Activated T-cell treated with anti-CD3 and anti-CD28 coated beads for 4 hours (primary cell): ENCODE results near the gene CTNNA2.
"Not testable (repeated sequence)": the region's sequence is repeated elsewhere in the genome, so short reads cannot be mapped to it uniquely, and the experiment has no call there.

Experiments used
- DNase-seq: peaks from one replicate; pipeline ENCODE4 v3.0.0-alpha.2; 2020

CTNNA2 gene

GRCh38 chr2:80112790-80113189, 599.9 kb downstream of the CTNNA2 start:
- DNase-seq: no peak

- DNase-seq: no peak
Measured at GRCh38 chr2:80113399-80113798, 600.5 kb downstream of the CTNNA2 start.

DNA sequence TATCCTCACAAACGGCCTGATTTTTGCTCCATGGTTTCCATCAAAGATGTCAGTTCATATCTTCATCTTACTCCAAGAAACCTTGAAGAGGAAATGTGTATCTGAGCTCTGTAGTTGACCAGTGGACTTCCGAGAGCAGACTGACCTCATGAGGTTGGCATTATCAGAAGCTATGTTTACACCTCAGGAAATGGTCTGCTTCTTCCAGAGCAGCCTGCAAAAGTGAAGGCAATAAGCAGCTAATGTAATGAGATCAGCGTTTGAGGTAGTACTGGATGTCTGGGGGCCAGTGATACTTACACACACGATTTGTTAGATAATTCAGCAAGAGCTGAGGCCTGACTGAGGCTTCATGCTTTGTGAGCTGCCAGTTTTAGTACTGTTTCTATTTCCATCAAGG, 602.0 kb downstream of the CTNNA2 start:
- no peak for DNase-seq

GRCh38 chr2:80117401-80117800, 604.5 kb downstream of the CTNNA2 start:
- no peak for DNase-seq

DNA sequence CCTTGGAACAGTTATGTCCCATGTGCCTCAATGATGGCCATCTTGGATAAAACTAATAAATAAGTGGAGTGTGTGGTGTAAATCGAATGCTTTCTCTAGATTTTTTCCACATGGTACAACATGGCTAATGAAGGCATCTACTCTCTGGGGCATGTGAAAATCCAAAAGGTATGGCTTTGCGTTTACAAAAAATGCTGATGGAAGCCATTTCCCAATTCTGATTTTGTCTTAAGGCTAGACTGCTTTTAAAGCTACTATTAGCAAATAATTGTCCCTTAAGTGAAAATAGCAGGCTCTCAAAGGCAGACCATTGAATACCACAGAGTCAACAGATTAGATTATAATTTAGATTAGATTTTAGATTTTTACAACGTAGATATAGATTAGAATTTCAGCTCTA, 608.0 kb downstream of the CTNNA2 start:
- no peak for DNase-seq

DNA sequence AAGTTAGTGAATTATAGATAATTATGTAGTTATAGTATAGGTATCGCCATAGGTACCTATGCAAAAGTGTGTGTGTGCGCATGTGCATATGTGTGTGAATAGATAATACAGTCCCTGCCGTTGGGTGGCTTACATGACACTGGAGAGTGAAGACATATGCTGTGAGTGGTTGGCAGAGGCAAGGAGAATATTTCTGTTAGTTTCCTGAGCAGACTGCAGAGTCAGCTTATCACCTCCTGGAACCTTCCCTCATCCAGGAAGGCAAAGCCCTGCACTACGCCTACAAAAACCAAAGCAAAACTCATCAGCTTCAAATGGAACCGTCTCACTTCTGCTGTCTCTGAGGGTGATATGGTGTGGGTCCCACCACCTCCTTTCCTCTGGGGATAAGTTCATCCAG, 609.8 kb downstream of the CTNNA2 start:
- no peak for DNase-seq

GRCh38 chr2:80126596-80127189, 613.8 kb downstream of the CTNNA2 start:
- no peak for DNase-seq

DNA sequence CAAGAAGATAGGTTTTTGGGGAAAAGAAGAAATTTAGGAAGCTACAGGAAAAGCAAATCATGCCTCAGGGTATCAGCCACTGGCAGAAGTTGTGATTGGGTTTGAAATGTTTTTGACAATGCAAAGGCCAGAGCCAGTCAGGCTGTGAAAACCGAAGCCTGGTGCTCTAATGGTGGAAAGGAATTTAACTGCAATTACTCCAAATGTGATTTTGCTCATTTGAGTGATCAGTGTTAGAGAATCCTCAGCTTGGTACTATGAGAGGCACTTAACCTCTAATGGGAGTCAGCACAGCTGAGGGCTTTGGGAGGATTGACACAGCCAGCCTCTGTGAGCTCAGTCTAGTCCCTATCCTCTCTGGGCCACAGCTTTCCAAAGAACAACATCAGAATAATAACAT, 615.2 kb downstream of the CTNNA2 start:
- DNase-seq: no peak

- no peak for DNase-seq
Measured at GRCh38 chr2:80132281-80132680, 619.4 kb downstream of the CTNNA2 start.

DNA sequence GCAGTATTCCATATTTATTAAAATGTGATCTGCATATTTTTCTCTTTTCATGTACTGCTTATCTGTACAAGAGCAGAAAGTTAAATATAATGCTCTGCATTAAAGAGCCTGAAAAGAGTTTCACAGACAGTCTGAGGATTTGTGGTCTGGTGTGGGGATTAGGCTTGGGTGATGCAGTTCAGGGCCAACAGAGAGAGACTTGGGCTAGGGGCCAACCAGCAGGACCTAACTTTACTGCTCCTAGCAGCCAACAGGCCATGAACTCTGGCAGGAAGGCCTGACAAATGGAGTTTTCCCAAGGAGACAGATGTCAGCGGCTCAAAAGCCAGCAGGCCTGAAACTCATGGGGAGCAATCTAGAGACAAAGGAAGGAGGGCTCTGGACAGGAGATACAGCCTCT, 622.1 kb downstream of the CTNNA2 start:
- DNase-seq: no peak

- DNase-seq: no peak
Measured at GRCh38 chr2:80136338-80136737, 623.5 kb downstream of the CTNNA2 start.

GRCh38 chr2:80139001-80139400, 626.1 kb downstream of the CTNNA2 start:
- no peak for DNase-seq

DNA sequence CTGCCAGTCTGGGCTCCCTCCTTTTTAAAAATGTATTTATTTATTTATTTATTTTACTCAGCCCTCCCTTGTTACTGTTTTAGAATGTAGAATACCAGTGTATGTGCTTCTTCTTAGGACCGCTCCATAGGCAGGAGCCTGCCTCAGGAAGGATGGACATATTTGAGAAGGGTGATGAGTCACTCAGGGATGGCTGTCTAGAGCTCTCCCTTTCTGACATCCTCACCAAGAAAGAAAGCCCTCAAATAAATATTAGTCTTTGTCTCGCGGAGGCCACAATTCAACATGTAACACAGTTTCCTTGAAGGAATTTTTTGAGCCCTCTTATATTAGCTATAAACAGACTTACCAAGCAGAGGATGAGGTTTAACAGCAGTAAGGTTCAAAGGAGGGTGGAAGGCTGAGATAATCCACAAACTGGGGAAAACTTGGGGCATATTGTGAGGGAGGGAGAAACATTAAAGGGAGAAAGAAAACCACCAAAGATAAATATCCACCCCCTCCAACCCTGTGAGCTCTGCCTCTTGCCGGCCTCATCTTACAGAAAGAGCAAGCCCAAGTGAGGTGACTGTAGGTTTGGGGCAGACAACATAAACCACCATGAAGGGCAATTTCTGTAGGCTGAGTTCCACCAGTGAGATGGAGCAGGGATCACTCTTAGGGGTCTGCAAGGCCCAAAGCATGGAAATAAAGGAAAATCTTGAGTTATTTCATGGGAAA, 628.3 kb downstream of the CTNNA2 start:
- DNase-seq: no peak

DNA sequence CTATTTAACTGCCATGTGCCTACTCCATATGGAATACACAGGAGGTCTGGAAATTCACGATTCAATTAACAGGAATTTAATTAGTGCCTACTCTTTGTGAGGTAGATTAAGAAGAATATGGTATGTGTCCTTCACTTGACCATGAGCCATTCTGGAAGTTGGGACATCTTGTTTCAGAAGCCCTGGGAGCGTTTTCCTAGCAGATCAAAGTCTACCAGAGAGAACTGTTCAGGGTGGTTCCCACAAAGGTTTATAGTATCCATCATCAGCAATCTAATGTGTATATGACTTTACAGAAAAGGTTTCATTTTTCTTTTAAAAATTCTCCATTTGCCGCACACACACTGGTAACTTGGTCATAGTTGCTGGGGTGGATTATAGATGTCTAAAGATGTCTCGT, 632.6 kb downstream of the CTNNA2 start:
- no peak for DNase-seq

GRCh38 chr2:80146757-80147156, 633.9 kb downstream of the CTNNA2 start:
- DNase-seq: not testable (repeated sequence)

- DNase-seq: no peak
Measured at GRCh38 chr2:80147690-80148089, 634.8 kb downstream of the CTNNA2 start.

DNA sequence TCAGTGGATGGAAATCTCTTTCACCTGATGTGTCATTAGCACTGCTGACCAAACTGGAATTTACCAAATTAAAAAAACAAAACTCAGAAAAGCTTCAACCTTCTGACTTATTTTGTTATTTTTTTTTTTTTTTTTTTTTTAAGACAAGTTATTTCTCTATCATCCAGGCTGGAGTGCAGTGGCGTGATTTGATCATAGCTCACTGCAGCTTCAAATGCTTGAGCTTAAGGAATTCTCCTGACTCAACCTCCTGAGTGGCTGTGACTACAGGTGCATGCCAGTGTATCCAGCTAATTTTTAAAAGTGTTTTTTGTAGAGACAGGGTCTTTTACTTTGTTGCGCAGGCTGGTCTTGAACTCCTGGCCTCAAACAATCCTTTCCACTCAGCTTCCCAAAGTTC, 636.1 kb downstream of the CTNNA2 start:
- DNase-seq: no peak

- no peak for DNase-seq
Measured at GRCh38 chr2:80149991-80150390, 637.1 kb downstream of the CTNNA2 start.

DNA sequence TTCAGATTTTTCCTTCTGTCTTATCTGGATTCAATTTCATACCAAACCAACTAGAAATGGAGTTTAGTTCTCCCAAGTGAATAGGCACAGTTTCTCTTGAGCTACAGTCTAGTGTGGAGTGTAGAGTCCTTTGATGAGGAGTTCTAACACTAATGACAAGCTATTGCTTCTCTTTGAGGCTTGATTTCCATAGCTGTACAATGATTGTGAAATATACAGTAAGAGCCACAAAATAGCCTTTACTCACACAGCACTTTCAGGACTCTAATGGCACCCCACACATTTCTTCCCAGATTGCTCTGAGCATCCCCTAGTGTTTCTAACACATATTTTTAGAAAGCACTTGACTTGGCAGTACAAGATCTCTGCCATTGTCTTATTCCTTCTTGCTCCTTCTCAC, 638.4 kb downstream of the CTNNA2 start:
- DNase-seq: no peak

DNA sequence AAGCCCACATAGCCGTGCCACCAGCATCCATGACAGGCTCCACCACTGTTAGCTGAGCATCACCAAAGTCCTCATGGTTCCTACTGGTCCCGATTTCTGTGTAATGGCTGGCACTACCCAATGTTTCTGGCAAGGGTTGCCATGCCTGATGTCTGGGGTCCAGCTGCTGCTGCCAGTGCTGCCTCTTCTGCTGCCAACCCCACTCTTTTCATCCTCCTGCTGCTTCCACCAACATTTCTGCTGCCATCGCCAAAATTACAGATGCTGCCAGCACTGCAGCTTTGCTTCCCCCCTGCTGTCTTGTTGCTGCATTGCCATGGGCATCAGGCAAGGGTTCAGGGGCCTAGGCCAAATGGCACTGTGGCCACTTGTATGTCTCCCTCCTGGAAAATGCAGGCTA, 638.8 kb downstream of the CTNNA2 start:
- no peak for DNase-seq

- no peak for DNase-seq
Measured at GRCh38 chr2:80153151-80153550, 640.3 kb downstream of the CTNNA2 start.

DNA sequence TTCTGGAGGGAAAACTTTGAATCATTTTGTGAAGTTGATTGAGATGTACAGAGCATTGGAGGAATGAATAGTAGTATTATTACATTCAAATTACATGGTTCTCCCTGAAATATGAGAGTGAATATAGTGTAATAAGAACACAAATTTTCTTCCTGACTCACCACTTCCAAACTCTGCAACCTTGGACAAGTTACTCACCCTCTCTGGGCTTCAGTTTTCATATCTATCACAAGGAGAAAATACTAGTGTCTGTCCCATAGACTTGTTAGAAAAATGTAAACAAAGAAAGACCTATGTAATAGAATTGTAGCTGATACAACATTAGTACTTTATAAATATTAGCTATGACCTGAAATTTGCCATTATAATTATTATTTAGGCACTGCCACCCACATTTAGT, 640.9 kb downstream of the CTNNA2 start:
- no peak for DNase-seq

DNA sequence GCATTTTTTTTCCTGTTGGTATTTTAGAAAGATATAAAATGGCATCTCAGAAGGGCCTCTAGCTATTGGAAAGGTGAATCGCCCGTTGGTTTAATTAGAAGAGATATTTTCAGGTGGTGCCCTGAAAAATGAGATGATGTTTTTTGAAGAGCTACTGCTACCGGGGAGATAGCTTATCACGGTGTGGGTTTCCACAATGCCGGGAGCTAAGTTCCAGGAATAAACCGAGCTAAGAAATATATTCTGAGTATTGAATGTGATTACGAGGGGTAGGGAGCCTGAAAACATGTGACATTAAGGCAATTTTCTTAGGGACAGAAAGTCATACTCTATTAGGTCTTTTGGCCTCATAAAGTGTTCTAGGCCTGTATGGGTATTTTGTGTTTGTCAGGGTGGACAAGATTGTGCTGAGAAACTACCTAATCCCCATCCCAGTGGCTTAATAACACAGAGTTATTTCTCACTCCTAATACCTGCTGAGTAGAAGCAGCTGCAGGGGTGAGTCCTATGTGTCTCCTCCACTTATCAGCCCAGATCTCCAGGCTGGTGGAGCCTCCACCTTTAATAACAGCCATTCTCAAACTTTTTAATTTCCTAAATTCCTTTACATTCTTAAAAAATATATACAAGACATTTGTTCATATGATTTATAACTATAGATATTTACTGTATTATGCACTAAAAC, 641.5 kb downstream of the CTNNA2 start:
- no peak for DNase-seq

DNA sequence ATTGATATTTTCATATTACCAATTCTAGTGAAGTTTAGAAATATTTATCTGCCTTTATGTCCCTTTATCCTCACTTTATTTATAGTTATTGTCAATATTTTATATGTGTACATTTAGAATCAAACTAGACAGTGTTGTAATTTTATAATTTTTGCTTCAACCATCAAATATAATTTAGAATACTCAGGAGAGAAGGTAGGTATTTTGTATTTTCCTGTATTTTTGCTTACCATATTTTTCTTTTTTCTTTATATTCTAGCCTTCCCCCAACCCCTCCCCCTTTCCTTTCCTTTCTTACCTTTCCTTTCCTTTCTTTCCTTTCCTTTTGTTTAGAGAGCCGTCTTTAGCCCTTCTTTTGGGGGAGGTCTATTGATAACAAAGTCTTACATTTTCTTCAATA, 651.5 kb downstream of the CTNNA2 start:
- no peak for DNase-seq
